Heart left ventricle (tissue), 16 donors: ENCODE results near the gene SLC7A14. TPM values are rescaled to one million over a fixed set of nuclear protein-coding genes. Genes with fewer than 3 reads are reported as not detected.

Source experiments
- ATAC-seq, 4 donors: fragments of 200-7000 bp; cut with Tn5 transposase; one replicate each; pipeline ENCODE4 v1.9.1; 2020 to 2022; ENCODE audit warnings: moderate library complexity in 4 of 4, mild to moderate bottlenecking in 3 of 4, moderate number of reproducible peaks in 1 of 4
- DNase-seq, 5 donors: peaks; one replicate each; pipeline ENCODE4 v3.0.0-alpha.2; 2020
- H3K27ac ChIP-seq, 12 donors: fragments of 200-600 bp; sonication (generic) in 4 of 12; one replicate each; pipeline versions ENCODE4 v1.5.0 to v1.8.0; 2016 to 2022; ENCODE audit warnings: mild to moderate bottlenecking in 2 of 12
- H3K27me3 ChIP-seq, 9 donors: fragments of 200-600 bp; sonication (generic) in 2 of 9; one replicate each; pipeline versions ENCODE4 v1.5.1 to v1.8.0; 2016 to 2022; ENCODE audit warnings: mild to moderate bottlenecking in 3 of 9
- H3K36me3 ChIP-seq, 9 donors: fragments of 200-600 bp; sonication (generic) in 2 of 9; one replicate each; pipeline versions ENCODE4 v1.5.0 to v1.8.0; 2018 to 2022; ENCODE audit warnings: mild to moderate bottlenecking in 2 of 9
- H3K4me1 ChIP-seq, 12 donors: fragments of 200-600 bp; sonication (generic) in 4 of 12; one replicate each; pipeline versions ENCODE4 v1.5.0 to v1.8.0; 2016 to 2022; ENCODE audit warnings: mild to moderate bottlenecking in 3 of 12
- H3K4me3 ChIP-seq, 12 donors: fragments of 200-600 bp; sonication (generic) in 4 of 12; one replicate each; pipeline versions ENCODE4 v1.5.0 to v1.8.0; 2017 to 2022; ENCODE audit warnings: mild to moderate bottlenecking in 9 of 12, moderate library complexity in 4 of 12
- H3K9me3 ChIP-seq, 12 donors: fragments of 200-600 bp; sonication (generic) in 4 of 12; one replicate each; pipeline versions ENCODE4 v1.5.0 to v1.8.0; 2016 to 2022; ENCODE audit warnings: mild to moderate bottlenecking in 1 of 12
- CTCF ChIP-seq, 12 donors: fragments of 200-600 bp; sonication (generic) in 4 of 12; IDR thresholded peaks; one replicate each; pipeline versions ENCODE4 v1.5.0 to v1.8.0; 2018 to 2022; ENCODE audit warnings: antibody characterized with exemption in 12 of 12, mild to moderate bottlenecking in 5 of 12
- POLR2A ChIP-seq, 2 donors: fragments of 450-650 bp; IDR thresholded peaks; one replicate each; pipeline ENCODE4 v1.6.1; 2017; ENCODE audit warnings: antibody characterized with exemption in 2 of 2, mild to moderate bottlenecking in 2 of 2, moderate library complexity in 2 of 2
- WGBS, 4 donors: extraction: QIAGEN DNeasy Blood & Tissue Kit in 2 of 4; methylation state at CpG; one replicate each; pipeline versions ENCODE4 v1.1.5 to v1.1.7; 2013 to 2018; 5-methylcytosine and 5-hydroxymethylcytosine counted together
- intact Hi-C, 10 donors: fragments of 100-400 bp; cut with DNase I; formaldehyde crosslinking; loops; one replicate each; pipeline versions ENCODE4 v1.11.1 to v1.14.2; 2022
- polyA plus RNA-seq, 2 donors: library from polyadenylated mRNA; stranded (reverse); fragments of 200-250 nt; gene quantifications; one replicate each; pipeline ENCODE4 v1.2.3, GENCODE V29; 2013
- total RNA-seq, 9 donors: library from RNA; depleted of rRNA in 2 of 9; stranded (reverse); fragments of >200 nt in 2 of 9; fragmentation: NEBNext Ultra II Directional in 3 of 9; extraction: Animal tissue kit (Norgen Biotek cat#: 25700) in 3 of 9; gene quantifications; one replicate each; pipeline versions ENCODE4 v1.1.0 to v1.2.4, GENCODE V29; 2016 to 2023
- donor health status: ischemic (EF 13 %, LVEDD 7.1; RV severe dilation, severe dysfunction).
- donor health status: healthy with polysubstance abuse.
- donor health status: DM: no; HTN: yes; CAD: no.
- donor health status: DM: no; HTN: no; CAD: no.
- donor health status: ischemic (EF 25% LVEDD 6.9; RV normal size, moderate dysfunction).
- donor health status: ischemic (EF 25% LVEDD 5.7; RV mildly dilated, moderate dysfunction).
- donor health status: healthy.
- donor health status: DM: yes; HTN: yes; CAD: no.
- donor health status: ischemic (EF 35%, LVEDD 5.7; RV mildly dilated, moderate dysfunction).
- donor health status: nonischemic (EF 11% LVEDD 7.7; RV severe dilation, severe dysfunction).
- donor health status: DM: yes; HTN: yes; CAD: no.
- donor health status: PGD.
- donor health status: ischemic (EF 29% LVEDD 5.4; RV normal size, mild dysfunction).
- donor health status: nonischemic (EF 23%, LVEDD 6.1; RV moderate dilation, normal function).

SLC7A14 gene
- total and polyA plus RNA-seq, 11 donors, result 0.02 TPM; not detected in 9

- no peaks in the 10 kb centered on the region for H3K36me3 ChIP-seq
- TF ChIP-seq POLR2A (IDR thresholded peaks at IDR 0.05), result no peak
- no peak for TF ChIP-seq CTCF (IDR thresholded peaks at IDR 0.05)
- no peak overlapping the region for H3K4me3 ChIP-seq
- H3K4me1 ChIP-seq, result no peaks in the 10 kb centered on the region
- 65 to 70% (median 68%) methylated on average over 5 of the region's 5 CpGs for WGBS, 4 donors
- intact Hi-C loops, result no loop called here
- DNase-seq (no peak), ATAC-seq (no peak)
- no peaks in the 10 kb centered on the region for H3K27me3 ChIP-seq
- no peaks in the 10 kb centered on the region for H3K9me3 ChIP-seq
- H3K27ac ChIP-seq, result no peak overlapping the region
These were observed 116.5 kb downstream of the SLC7A14 start for GRCh38 chr3:170469151-170470062.

- no peak overlapping the region for H3K4me3 ChIP-seq
- H3K4me1 ChIP-seq, result no peaks in the 10 kb centered on the region
- intact Hi-C loops, result no loop called here
- ATAC-seq (no peak), DNase-seq (no peak)
- H3K27ac ChIP-seq, result no peak overlapping the region
- H3K27me3 ChIP-seq, result no peaks in the 10 kb centered on the region
- H3K9me3 ChIP-seq, result no peaks in the 10 kb centered on the region
- H3K36me3 ChIP-seq, result no peaks in the 10 kb centered on the region
- TF ChIP-seq POLR2A (IDR thresholded peaks at IDR 0.05), result no peak
- TF ChIP-seq CTCF (IDR thresholded peaks at IDR 0.05), result no peak
- WGBS, 4 donors, result 55 to 70% (median 61%) methylated on average over 6 to 7 of the region's 7 CpGs
These were observed 118.2 kb downstream of the SLC7A14 start for GRCh38 chr3:170467571-170468147.

- no peaks in the 10 kb centered on the region for H3K36me3 ChIP-seq
- H3K27me3 ChIP-seq, result no peaks in the 10 kb centered on the region
- H3K4me1 ChIP-seq, result no peaks in the 10 kb centered on the region
- WGBS, 4 donors, result 76 to 84% (median 80%) methylated on average over 14 of the region's 14 CpGs
- intact Hi-C loops, result no loop called here
- no peak overlapping the region for H3K27ac ChIP-seq
- no peak overlapping the region for H3K4me3 ChIP-seq
- TF ChIP-seq POLR2A (IDR thresholded peaks at IDR 0.05), result no peak
- TF ChIP-seq CTCF (IDR thresholded peaks at IDR 0.05), result no peak
- no peaks in the 10 kb centered on the region for H3K9me3 ChIP-seq
- DNase-seq (no peak), ATAC-seq (no peak)
These were observed 118.9 kb downstream of the SLC7A14 start for GRCh38 chr3:170467007-170467406.

- no peaks in the 10 kb centered on the region for H3K4me1 ChIP-seq
- intact Hi-C loops, result no loop called here
- H3K9me3 ChIP-seq, result no peaks in the 10 kb centered on the region
- no peak overlapping the region for H3K27ac ChIP-seq
- DNase-seq (no peak), ATAC-seq (no peak)
- no peaks in the 10 kb centered on the region for H3K36me3 ChIP-seq
- H3K4me3 ChIP-seq, result no peak overlapping the region
- TF ChIP-seq POLR2A (IDR thresholded peaks at IDR 0.05) (no peak), CTCF (IDR thresholded peaks at IDR 0.05) (no peak)
- no peaks in the 10 kb centered on the region for H3K27me3 ChIP-seq
- 68 to 75% (median 74%) methylated on average over 3 of the region's 3 CpGs for WGBS, 4 donors
These were observed 119.9 kb downstream of the SLC7A14 start for GRCh38 chr3:170465955-170466354.
